Femur (tissue), 1 donor: ENCODE measurements around the gene U2AF2.

Source experiments
- DNase-seq: peaks from one replicate; pipeline ENCODE4 v3.0.0-alpha.2; 2017

The U2AF2 gene

DNA sequence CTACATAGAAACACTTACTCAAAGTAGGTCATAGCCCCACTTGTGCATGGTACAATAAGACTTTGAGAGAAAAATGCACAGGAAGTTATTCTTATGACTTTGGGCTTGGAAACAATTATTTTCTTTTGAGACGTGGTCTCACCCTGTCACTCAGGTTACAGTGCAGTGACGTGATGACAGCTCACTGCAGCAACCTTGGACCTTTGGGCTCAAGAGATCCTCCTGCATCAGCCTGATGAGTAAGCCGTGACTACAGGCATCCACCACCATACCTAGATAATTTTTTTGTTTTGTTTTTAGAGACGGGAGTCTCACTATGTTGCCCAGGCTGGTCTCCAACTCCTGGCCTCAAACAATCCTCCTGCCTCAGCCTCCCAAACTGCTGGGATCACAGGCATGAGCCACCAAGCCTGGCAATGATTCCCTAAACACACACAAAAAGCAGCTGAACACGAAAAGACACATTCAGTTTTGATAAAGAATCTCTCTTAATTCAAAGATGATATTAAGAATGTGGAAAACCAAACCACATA is 65.4 kb downstream of the U2AF2 start:
- DNase-seq: no peak

DNA sequence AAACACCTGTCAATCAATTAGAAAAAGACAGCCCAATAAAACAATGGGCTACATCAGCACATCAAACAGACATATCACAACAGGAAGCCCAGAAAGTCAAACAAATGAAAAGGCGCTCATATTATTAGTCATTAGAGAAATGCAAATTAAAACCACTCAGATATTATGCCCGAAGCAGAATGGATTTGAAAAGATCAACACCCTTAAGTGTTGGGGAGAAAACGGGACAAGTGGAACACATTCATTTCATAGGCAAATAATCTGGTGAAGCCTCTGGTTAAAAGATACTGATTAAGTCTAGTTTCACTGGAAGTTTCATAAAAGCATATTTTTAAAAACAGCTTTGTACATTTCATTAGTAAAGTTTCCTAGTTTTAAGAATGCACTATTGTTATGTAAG is 66.0 kb downstream of the U2AF2 start:
- no peak for DNase-seq

DNA sequence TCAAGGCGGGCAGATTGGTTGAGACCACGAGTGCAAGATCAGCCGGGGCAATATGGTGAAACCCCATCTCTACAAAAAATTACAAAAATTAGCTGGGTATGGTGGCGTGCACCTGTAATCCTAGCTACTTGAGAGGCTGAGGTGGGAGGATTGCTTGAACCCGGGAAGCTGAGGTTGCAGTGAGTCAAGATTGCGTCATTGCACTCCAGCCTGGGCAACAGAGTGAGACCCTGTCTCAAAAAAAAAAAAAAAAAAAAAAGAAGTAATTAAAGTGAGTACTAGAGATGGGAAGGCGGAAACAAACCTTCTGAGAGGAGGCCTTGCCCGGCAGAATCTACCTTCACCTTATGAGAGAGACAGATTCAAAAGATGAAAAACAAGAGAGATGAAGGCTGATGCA is 68.7 kb downstream of the U2AF2 start:
- DNase-seq: no peak
